Sigmoid colon (tissue), 7 donors: Measurements from ENCODE around the gene LGALS7B. TPM values are rescaled to one million over a fixed set of nuclear protein-coding genes. Genes with fewer than 3 reads are reported as not detected.
"Not testable (repeated sequence)": the region's sequence is repeated elsewhere in the genome, so short reads cannot be mapped to it uniquely, and the experiment has no call there.

Experiments
- DNase-seq: peaks from one replicate; pipeline ENCODE4 v3.0.0-alpha.2; 2019
- H3K27ac ChIP-seq, 4 donors: fragments of 200-600 bp; sonication (generic); one replicate each; pipeline ENCODE4 v1.5.1; 2016 to 2019; ENCODE audit warnings: mild to moderate bottlenecking in 1 of 4
- H3K27me3 ChIP-seq, 3 donors: fragments of 200-600 bp; sonication (generic); one replicate each; pipeline ENCODE4 v1.5.1; 2019; ENCODE audit warnings: mild to moderate bottlenecking in 1 of 3
- H3K36me3 ChIP-seq, 4 donors: fragments of 200-600 bp; sonication (generic); one replicate each; pipeline ENCODE4 v1.5.1; 2016 to 2019
- H3K4me1 ChIP-seq, 4 donors: fragments of 200-600 bp; sonication (generic); one replicate each; pipeline ENCODE4 v1.5.1; 2017 to 2019
- H3K4me3 ChIP-seq, 4 donors: fragments of 200-600 bp; sonication (generic); one replicate each; pipeline ENCODE4 v1.5.1; 2017 to 2019; ENCODE audit warnings: mild to moderate bottlenecking in 2 of 4, moderate library complexity in 1 of 4
- H3K9me3 ChIP-seq, 4 donors: fragments of 200-600 bp in 3 of 4; sonication (generic) in 3 of 4; one replicate each; pipeline versions ENCODE4 v1.5.1 to v1.6.1; 2013 to 2019
- EP300 ChIP-seq, 4 donors: sonication (generic); formaldehyde crosslinking; IDR thresholded peaks; one replicate each; pipeline ENCODE4 v1.6.1; 2017; ENCODE audit warnings: antibody characterized with exemption in 4 of 4
- POLR2A ChIP-seq, 2 donors: fragments of 450-650 bp; IDR thresholded peaks; one replicate each; pipeline ENCODE4 v1.6.1; 2016; ENCODE audit warnings: antibody characterized with exemption in 2 of 2, mild to moderate bottlenecking in 2 of 2, moderate library complexity in 2 of 2
- POLR2AphosphoS5 ChIP-seq, 4 donors: sonication (generic); formaldehyde crosslinking; IDR thresholded peaks; one replicate each; pipeline ENCODE4 v1.6.1; 2017; ENCODE audit warnings: antibody characterized with exemption in 4 of 4
- WGBS, 2 donors: extraction: QIAGEN DNeasy Blood & Tissue Kit; methylation state at CpG; one replicate each; pipeline ENCODE4 v1.1.7; 2013; 5-methylcytosine and 5-hydroxymethylcytosine counted together
- intact Hi-C: fragments of 100-400 bp; cut with DNase I; formaldehyde crosslinking; loops from one replicate; pipeline ENCODE4 v1.15.1; 2023
- polyA plus RNA-seq, 3 donors: library from polyadenylated mRNA; stranded (reverse); fragments of 200-250 nt; gene quantifications; one replicate each; pipeline ENCODE4 v1.2.3, GENCODE V29; 2013
- total RNA-seq, 4 donors: library from RNA; depleted of rRNA; stranded (reverse); fragments of >200 nt; gene quantifications; one replicate each; pipeline ENCODE4 v1.1.0, GENCODE V29; 2016
- TF ChIP-seq, protein P1 (sequence below), 4 experiments: fragments of 450-650 bp in 3 of 4; fragments of 200-600 bp in 1 of 4; IDR thresholded peaks; one replicate each; pipeline ENCODE4 v1.5.1; 2016 to 2019; ENCODE audit warnings: antibody characterized with exemption in 4 of 4, mild to moderate bottlenecking in 3 of 4, moderate library complexity in 2 of 4
- donor health status: healthy with polysubstance abuse.
- donor health status: Bipolar disorder and iron deficiency.
- donor health status: healthy.

LGALS7B gene
- total and polyA plus RNA-seq, 7 donors: 1.2 to 3.0 TPM; not detected in 5

GRCh38 chr19:38781058-38781457 is 7.9 kb upstream of the LGALS7B start:
- WGBS, 2 donors: 70 to 77% methylated on average over 7 of the region's 7 CpGs
- H3K4me3 ChIP-seq: no peak overlapping the region
- no peak for DNase-seq
- no peak overlapping the region for H3K27ac ChIP-seq
- intact Hi-C loops: no loop called here
- TF ChIP-seq, protein P1, sequence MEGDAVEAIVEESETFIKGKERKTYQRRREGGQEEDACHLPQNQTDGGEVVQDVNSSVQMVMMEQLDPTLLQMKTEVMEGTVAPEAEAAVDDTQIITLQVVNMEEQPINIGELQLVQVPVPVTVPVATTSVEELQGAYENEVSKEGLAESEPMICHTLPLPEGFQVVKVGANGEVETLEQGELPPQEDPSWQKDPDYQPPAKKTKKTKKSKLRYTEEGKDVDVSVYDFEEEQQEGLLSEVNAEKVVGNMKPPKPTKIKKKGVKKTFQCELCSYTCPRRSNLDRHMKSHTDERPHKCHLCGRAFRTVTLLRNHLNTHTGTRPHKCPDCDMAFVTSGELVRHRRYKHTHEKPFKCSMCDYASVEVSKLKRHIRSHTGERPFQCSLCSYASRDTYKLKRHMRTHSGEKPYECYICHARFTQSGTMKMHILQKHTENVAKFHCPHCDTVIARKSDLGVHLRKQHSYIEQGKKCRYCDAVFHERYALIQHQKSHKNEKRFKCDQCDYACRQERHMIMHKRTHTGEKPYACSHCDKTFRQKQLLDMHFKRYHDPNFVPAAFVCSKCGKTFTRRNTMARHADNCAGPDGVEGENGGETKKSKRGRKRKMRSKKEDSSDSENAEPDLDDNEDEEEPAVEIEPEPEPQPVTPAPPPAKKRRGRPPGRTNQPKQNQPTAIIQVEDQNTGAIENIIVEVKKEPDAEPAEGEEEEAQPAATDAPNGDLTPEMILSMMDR (IDR thresholded peaks at IDR 0.05): no peak
- TF ChIP-seq EP300 (IDR thresholded peaks at IDR 0.05) (no peak), POLR2AphosphoS5 (IDR thresholded peaks at IDR 0.05) (no peak), POLR2A (IDR thresholded peaks at IDR 0.05) (no peak)
- no peaks in the 10 kb centered on the region for H3K4me1 ChIP-seq
- peaks cover 0 to 4% (median 0%) of the 10 kb centered on the region in 3 donors for H3K27me3 ChIP-seq
- no peaks in the 10 kb centered on the region for H3K36me3 ChIP-seq
- no peaks in the 10 kb centered on the region for H3K9me3 ChIP-seq

DNA sequence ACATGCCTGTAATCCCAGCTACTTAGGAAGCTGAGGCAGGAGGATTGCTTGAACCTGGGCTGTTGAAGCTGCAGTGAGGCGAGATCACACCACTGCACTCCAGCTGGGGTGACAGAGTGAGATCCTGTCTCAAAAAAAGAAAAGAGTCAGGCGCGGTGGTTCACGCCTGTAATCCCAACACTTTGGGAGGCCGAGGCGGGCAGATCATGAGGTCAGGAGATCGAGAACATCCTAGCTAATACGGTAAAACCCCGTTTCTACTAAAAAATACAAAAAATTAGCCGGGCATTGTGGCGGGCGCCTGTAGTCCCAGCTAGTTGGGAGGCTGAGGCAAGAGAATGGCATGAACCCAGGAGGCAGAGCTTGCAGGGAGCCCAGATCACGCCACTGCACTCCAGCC is 6.8 kb upstream of the LGALS7B start:
- H3K27me3 ChIP-seq, H3K4me3 ChIP-seq, DNase-seq, intact Hi-C loops, H3K36me3 ChIP-seq, H3K4me1 ChIP-seq, H3K27ac ChIP-seq, H3K9me3 ChIP-seq: not testable (repeated sequence)
- 94 to 96% methylated on average over 13 of the region's 13 CpGs for WGBS, 2 donors

DNA sequence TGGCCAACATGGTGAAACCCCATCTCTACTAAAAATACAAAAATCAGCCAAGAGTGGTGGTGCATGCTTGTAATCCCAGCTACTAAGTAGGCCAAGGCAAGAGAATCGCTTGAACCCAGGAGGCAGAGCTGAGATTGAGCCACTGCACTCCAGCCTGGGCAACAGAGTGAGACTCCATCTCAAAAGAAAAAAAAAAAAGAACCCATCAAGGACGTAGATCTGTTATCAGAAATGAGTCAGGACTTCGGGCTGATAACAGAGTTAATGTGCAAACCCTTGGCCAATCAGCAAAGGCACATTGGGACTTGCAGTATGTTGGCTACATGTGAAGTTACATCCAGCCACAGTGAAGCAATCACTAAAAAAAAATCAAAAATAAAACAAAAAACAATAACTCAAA is 4.8 kb upstream of the LGALS7B start:
- 44 to 73% methylated on average over 3 of the region's 3 CpGs for WGBS, 2 donors
- TF ChIP-seq POLR2AphosphoS5 (IDR thresholded peaks at IDR 0.05) (no peak), POLR2A (IDR thresholded peaks at IDR 0.05) (no peak), EP300 (IDR thresholded peaks at IDR 0.05) (no peak)
- Histone ChIP-seq H3K4me3 (no peak overlapping the region), H3K9me3 (no peaks in the 10 kb centered on the region), H3K27ac (no peak overlapping the region), H3K27me3 (peaks cover 0 to 4% (median 0%) of the 10 kb centered on the region in 3 donors), H3K36me3 (no peaks in the 10 kb centered on the region), H3K4me1 (no peaks in the 10 kb centered on the region)
- no peak for DNase-seq
- intact Hi-C loops: no loop called here

DNA sequence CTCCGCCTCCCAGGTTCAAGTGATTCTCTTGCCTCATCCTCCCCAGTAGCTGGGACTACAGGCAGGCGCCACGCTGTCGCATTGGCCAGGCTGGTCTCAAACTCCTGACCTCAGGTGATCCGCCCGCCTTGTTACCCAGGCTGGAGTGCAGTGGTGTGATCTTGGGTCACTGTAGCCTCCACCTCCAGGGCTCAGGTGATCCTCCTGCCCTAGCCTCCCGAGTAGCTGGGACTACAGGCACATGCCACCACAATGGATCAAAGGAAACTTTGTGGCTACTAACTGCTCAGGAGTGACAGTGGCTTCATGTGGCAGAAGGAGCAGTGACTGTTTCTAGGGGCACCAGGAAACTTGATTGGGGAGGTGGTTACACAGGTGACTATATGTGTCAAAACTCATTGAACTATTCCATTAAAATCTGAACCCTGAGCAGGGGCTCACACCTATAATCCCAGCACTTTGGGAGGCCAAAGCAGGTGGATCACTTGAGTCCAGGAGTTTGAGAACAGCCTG is 3.8 kb upstream of the LGALS7B start:
- Histone ChIP-seq H3K9me3 (no peaks in the 10 kb centered on the region), H3K27ac (no peak overlapping the region), H3K4me1 (no peaks in the 10 kb centered on the region), H3K36me3 (no peaks in the 10 kb centered on the region), H3K4me3 (no peak overlapping the region), H3K27me3 (peaks cover 0 to 4% (median 0%) of the 10 kb centered on the region in 3 donors)
- no peak for DNase-seq
- intact Hi-C loops: no loop called here
- TF ChIP-seq POLR2A (IDR thresholded peaks at IDR 0.05) (no peak), EP300 (IDR thresholded peaks at IDR 0.05) (no peak), POLR2AphosphoS5 (IDR thresholded peaks at IDR 0.05) (no peak)
- TF ChIP-seq, protein P1 (IDR thresholded peaks at IDR 0.05): no peak
- WGBS, 2 donors: 96 to 97% methylated on average over 7 of the region's 7 CpGs

- H3K4me3 ChIP-seq, H3K36me3 ChIP-seq, DNase-seq, H3K9me3 ChIP-seq, H3K4me1 ChIP-seq, intact Hi-C loops, H3K27ac ChIP-seq, H3K27me3 ChIP-seq: not testable (repeated sequence)
- WGBS, 2 donors: 94% methylated on average over 3 of the region's 3 CpGs
Measured at GRCh38 chr19:38786061-38786460, 2.9 kb upstream of the LGALS7B start.

DNA sequence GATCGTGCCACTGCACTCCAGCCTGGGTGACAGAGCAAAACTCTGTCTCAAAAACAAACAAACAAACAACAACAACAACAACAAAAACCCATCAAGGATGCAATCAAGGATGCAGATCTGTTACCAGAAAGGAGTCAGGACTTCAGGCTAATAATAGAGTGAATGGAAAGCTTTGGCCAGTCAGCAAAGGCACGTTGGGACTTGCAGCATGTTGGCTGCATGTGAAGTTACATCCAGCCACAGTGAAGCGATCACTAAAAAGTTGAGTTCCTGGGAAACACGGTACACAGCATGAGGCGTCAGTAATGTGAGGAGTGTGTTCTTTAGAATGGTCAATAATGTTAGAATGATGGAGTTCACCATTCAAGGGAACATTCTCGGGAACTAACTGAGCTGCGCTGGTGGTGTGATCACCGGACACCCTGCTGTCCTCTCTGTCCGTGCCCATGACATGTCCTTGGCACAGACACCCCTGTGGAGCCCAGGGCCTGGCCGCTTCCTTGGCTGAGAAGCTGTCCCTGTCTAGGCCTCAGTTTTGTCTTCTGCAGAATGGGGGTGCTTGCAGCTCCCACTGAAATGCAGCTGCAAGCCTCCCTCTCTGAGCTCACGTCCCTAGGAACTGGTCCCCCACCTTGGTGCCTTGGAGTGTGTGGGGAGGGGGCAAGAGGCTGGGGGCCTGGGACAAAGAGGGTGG is 2.3 kb upstream of the LGALS7B start:
- DNase-seq: no peak
- WGBS, 2 donors: 89% methylated on average over 11 of the region's 11 CpGs
- H3K4me3 ChIP-seq: no peak overlapping the region
- intact Hi-C loops: no loop called here
- peaks cover 0 to 1% (median 0%) of the 10 kb centered on the region in 3 donors for H3K27me3 ChIP-seq
- no peaks in the 10 kb centered on the region for H3K4me1 ChIP-seq
- H3K27ac ChIP-seq: no peak overlapping the region
- H3K9me3 ChIP-seq: no peaks in the 10 kb centered on the region
- TF ChIP-seq EP300 (IDR thresholded peaks at IDR 0.05): no peak
- TF ChIP-seq, protein P1 (IDR thresholded peaks at IDR 0.05): no peak
- TF ChIP-seq POLR2AphosphoS5 (IDR thresholded peaks at IDR 0.05): no peak
- no peak for TF ChIP-seq POLR2A (IDR thresholded peaks at IDR 0.05)
- no peaks in the 10 kb centered on the region for H3K36me3 ChIP-seq

DNA sequence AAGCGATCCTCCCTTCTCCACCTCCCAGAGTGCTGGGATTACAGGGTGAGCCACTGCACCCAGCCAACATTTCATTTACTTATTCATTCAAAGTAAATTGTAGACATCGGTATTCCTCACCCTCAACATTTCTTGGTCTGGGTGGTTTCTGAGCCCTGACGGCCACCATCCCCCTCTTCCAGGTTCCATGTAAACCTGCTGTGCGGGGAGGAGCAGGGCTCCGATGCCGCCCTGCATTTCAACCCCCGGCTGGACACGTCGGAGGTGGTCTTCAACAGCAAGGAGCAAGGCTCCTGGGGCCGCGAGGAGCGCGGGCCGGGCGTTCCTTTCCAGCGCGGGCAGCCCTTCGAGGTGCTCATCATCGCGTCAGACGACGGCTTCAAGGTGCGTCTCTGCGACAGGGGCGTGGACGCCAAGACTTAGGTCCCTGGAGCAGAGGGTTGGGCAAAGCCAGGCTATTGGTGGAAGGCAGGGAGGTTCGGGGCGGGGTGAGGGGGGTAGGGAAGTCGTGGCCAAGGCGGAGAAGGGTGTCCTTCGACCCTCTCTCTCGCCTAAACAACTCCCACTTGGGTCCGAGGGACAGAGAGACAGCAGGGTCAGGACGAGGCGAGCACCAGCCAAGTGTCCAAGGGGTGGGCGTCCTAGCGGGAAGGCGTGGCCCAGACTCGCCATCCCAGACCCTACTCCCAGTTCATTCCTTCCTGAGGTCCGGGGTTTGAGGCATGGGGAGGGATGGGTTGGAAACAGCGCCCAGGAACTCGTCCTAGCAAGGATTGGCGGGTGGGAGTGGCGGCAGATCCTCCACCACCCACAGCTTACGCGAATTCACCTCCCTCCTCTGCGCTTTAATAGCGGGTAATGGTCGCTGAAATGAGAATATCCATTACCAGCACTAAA is 1.8 kb downstream of the LGALS7B start:
- H3K27ac ChIP-seq, H3K9me3 ChIP-seq, H3K27me3 ChIP-seq, intact Hi-C loops, H3K4me1 ChIP-seq, H3K36me3 ChIP-seq: not testable (repeated sequence)
- WGBS, 2 donors: 61 to 67% methylated on average over 16 to 19 of the region's 49 CpGs
- DNase-seq: peak; percentile 25
- H3K4me3 ChIP-seq: peak overlapping the region in 2 of 4 donors; percentile 25 to 32

GRCh38 chr19:38791451-38792064 is 2.6 kb downstream of the LGALS7B start:
- intact Hi-C loops, H3K36me3 ChIP-seq, DNase-seq, H3K4me1 ChIP-seq, H3K27ac ChIP-seq, H3K9me3 ChIP-seq, H3K27me3 ChIP-seq: not testable (repeated sequence)
- WGBS, 2 donors: no CpG with 5 or more reads among the region's 40 CpGs
- H3K4me3 ChIP-seq: peak overlapping the region in 2 of 4 donors; percentile 25 to 32
